Thyroid gland (tissue), 4 donors: ENCODE results near the gene BCO1.

Experiments used
- CTCF ChIP-seq, 6 experiments: fragments of 200-600 bp in 3 of 6; fragments of 450-650 bp in 3 of 6; sonication (generic) in 3 of 6; IDR thresholded peaks; one replicate each; pipeline ENCODE4 v1.5.1; 2016 to 2019; ENCODE audit warnings: antibody characterized with exemption in 6 of 6, mild to moderate bottlenecking in 2 of 6, inconsistent platforms in 1 of 6, moderate library complexity in 1 of 6
- POLR2A ChIP-seq, 2 donors: fragments of 450-650 bp; IDR thresholded peaks; one replicate each; pipeline ENCODE4 v1.6.1; 2017; ENCODE audit warnings: antibody characterized with exemption in 2 of 2, mild to moderate bottlenecking in 2 of 2, moderate library complexity in 1 of 2

GRCh38 chr16:81307770-81308169 lies 69.3 kb downstream of the BCO1 start:
- TF ChIP-seq CTCF (IDR thresholded peaks at IDR 0.05) (no peak), POLR2A (IDR thresholded peaks at IDR 0.05) (no peak)
